Limb (tissue), 2 donors: Measurements from ENCODE around the gene DLG2.
"Not testable (repeated sequence)": the region's sequence is repeated elsewhere in the genome, so short reads cannot be mapped to it uniquely, and the experiment has no call there.

Experiments used
- DNase-seq, 2 donors: peaks; one replicate each; pipeline ENCODE4 v3.0.0-alpha.2; 2016; ENCODE audit errors: extremely low spot score in 2 of 2

DLG2 gene

GRCh38 chr11:85029964-85030363, 597.2 kb downstream of the DLG2 start:
- no peak for DNase-seq

- no peak for DNase-seq
Observed at GRCh38 chr11:85028329-85029101, 598.6 kb downstream of the DLG2 start.

- no peak for DNase-seq
Observed at GRCh38 chr11:85027346-85027745, 599.8 kb downstream of the DLG2 start.

- DNase-seq: no peak
Observed at GRCh38 chr11:85021058-85021457, 606.1 kb downstream of the DLG2 start.

GRCh38 chr11:84993386-84993785, 633.8 kb downstream of the DLG2 start:
- DNase-seq: no peak

- DNase-seq: no peak
Observed at GRCh38 chr11:84990141-84990540, 637.0 kb downstream of the DLG2 start.

GRCh38 chr11:84987686-84988187, 639.4 kb downstream of the DLG2 start:
- DNase-seq: not testable (repeated sequence)

- no peak for DNase-seq
Observed at GRCh38 chr11:84981301-84981700, 645.8 kb downstream of the DLG2 start.

- no peak for DNase-seq
Observed at GRCh38 chr11:84969103-84969502, 658.0 kb downstream of the DLG2 start.

GRCh38 chr11:84965484-84965883, 661.7 kb downstream of the DLG2 start:
- DNase-seq: no peak

GRCh38 chr11:84963240-84963639, 663.9 kb downstream of the DLG2 start:
- DNase-seq: no peak

- DNase-seq: no peak
Observed at GRCh38 chr11:84962018-84962417, 665.1 kb downstream of the DLG2 start.

- peak in 1 of 2 donors; percentile 21 for DNase-seq
Observed at GRCh38 chr11:84958295-84958694, 668.8 kb downstream of the DLG2 start.

GRCh38 chr11:84950569-84951270, 676.4 kb downstream of the DLG2 start:
- DNase-seq: no peak

- no peak for DNase-seq
Observed at GRCh38 chr11:84947970-84948580, 679.1 kb downstream of the DLG2 start.

GRCh38 chr11:84947070-84947469, 680.1 kb downstream of the DLG2 start:
- DNase-seq: no peak

- DNase-seq: no peak
Observed at GRCh38 chr11:84930863-84931262, 696.3 kb downstream of the DLG2 start.

- DNase-seq: no peak
Observed at GRCh38 chr11:84929738-84930137, 697.4 kb downstream of the DLG2 start.

GRCh38 chr11:84924154-84924692, 702.9 kb downstream of the DLG2 start:
- no peak for DNase-seq

- no peak for DNase-seq
Observed at GRCh38 chr11:84923489-84923888, 703.7 kb downstream of the DLG2 start.

GRCh38 chr11:84922836-84923235, 704.3 kb downstream of the DLG2 start:
- no peak for DNase-seq

- DNase-seq: no peak
Observed at GRCh38 chr11:84922212-84922805, 704.8 kb downstream of the DLG2 start.
